Measurements from ENCODE around the gene FBXO9. TPM values are rescaled to one million over a fixed set of nuclear protein-coding genes. Genes with fewer than 3 reads are reported as not detected.
"Not testable (repeated sequence)": the region's sequence is repeated elsewhere in the genome, so short reads cannot be mapped to it uniquely, and the experiment has no call there.

Gene FBXO9
- total RNA-seq, 2 donors from 2014 or later = 59.0 to 68.6 TPM

- H3K27me3 Mint-ChIP-seq = no peaks in the 10 kb centered on the region
- H3K4me3 Mint-ChIP-seq = no peak overlapping the region
- H3K4me1 Mint-ChIP-seq = peaks cover 44% of the 10 kb centered on the region
- H3K36me3 Mint-ChIP-seq (ENCODE audit: low read depth) = peaks cover 7% of the 10 kb centered on the region
- no peaks in the 10 kb centered on the region for H3K9me3 ChIP-seq (ENCODE audit: control insufficient read depth, low read length, poor library complexity, severe bottlenecking)
- H3K27ac Mint-ChIP-seq = no peak overlapping the region
- no peak for DNase-seq
- no peak for ATAC-seq
Measured at GRCh38 chr6:53055873-53056272, 9.3 kb upstream of the FBXO9 start.

GRCh38 chr6:53056273-53056672 is 8.9 kb upstream of the FBXO9 start:
- Mint-ChIP-seq H3K27ac (no peak overlapping the region), H3K4me3 (no peak overlapping the region), H3K27me3 (no peaks in the 10 kb centered on the region), H3K36me3 (ENCODE audit: low read depth) (peaks cover 7% of the 10 kb centered on the region), H3K4me1 (peaks cover 46% of the 10 kb centered on the region)
- ATAC-seq = no peak
- DNase-seq = no peak
- no peaks in the 10 kb centered on the region for H3K9me3 ChIP-seq (ENCODE audit: control insufficient read depth, low read length, poor library complexity, severe bottlenecking)

- H3K4me3 Mint-ChIP-seq = peak overlapping the region; percentile 63
- DNase-seq (no peak), ATAC-seq (no peak)
- H3K27me3 Mint-ChIP-seq = no peaks in the 10 kb centered on the region
- H3K9me3 ChIP-seq (ENCODE audit: control insufficient read depth, low read length, poor library complexity, severe bottlenecking) = no peaks in the 10 kb centered on the region
- H3K36me3 Mint-ChIP-seq (ENCODE audit: low read depth) = peaks cover 5% of the 10 kb centered on the region
- H3K27ac Mint-ChIP-seq = peak overlapping the region; percentile 90
- peaks cover 52% of the 10 kb centered on the region for H3K4me1 Mint-ChIP-seq
Measured at GRCh38 chr6:53058388-53059195, 6.6 kb upstream of the FBXO9 start.

- Mint-ChIP-seq H3K27me3 (no peaks in the 10 kb centered on the region), H3K4me1 (peaks cover 53% of the 10 kb centered on the region), H3K27ac (peak overlapping the region; percentile 90), H3K4me3 (peak overlapping the region; percentile 93), H3K36me3 (ENCODE audit: low read depth) (peaks cover 2% of the 10 kb centered on the region)
- DNase-seq (no peak), ATAC-seq (no peak)
- no peaks in the 10 kb centered on the region for H3K9me3 ChIP-seq (ENCODE audit: control insufficient read depth, low read length, poor library complexity, severe bottlenecking)
Measured at GRCh38 chr6:53059648-53060589, 5.3 kb upstream of the FBXO9 start.

GRCh38 chr6:53062169-53062539 is 3.0 kb upstream of the FBXO9 start:
- Mint-ChIP-seq H3K27ac (peak overlapping the region; percentile 90), H3K4me3 (peak overlapping the region; percentile 93), H3K4me1 (peaks cover 49% of the 10 kb centered on the region), H3K36me3 (ENCODE audit: low read depth) (peaks cover 2% of the 10 kb centered on the region), H3K27me3 (no peaks in the 10 kb centered on the region)
- H3K9me3 ChIP-seq (ENCODE audit: control insufficient read depth, low read length, poor library complexity, severe bottlenecking) = no peaks in the 10 kb centered on the region
- no peak for ATAC-seq
- no peak for DNase-seq

GRCh38 chr6:53064255-53064654 is 949 bp upstream of the FBXO9 start:
- H3K36me3 Mint-ChIP-seq (ENCODE audit: low read depth); H3K4me3 Mint-ChIP-seq; H3K27me3 Mint-ChIP-seq; ATAC-seq; H3K9me3 ChIP-seq (ENCODE audit: control insufficient read depth, low read length, poor library complexity, severe bottlenecking); DNase-seq: not testable (repeated sequence)
- Mint-ChIP-seq H3K4me1 (peaks cover 44% of the 10 kb centered on the region), H3K27ac (peak overlapping the region; percentile 87)

- peak; percentile 89 for ATAC-seq
- Mint-ChIP-seq H3K27ac (peak overlapping the region; percentile 87), H3K4me1 (peaks cover 38% of the 10 kb centered on the region)
Measured at GRCh38 chr6:53064726-53065265, 408 bp upstream of the FBXO9 start.

GRCh38 chr6:53066077-53066417 is 843 bp downstream of the FBXO9 start:
- Mint-ChIP-seq H3K27me3 (no peaks in the 10 kb centered on the region), H3K27ac (peak overlapping the region; percentile 87), H3K4me3 (peak overlapping the region; percentile 93), H3K4me1 (peaks cover 30% of the 10 kb centered on the region), H3K36me3 (ENCODE audit: low read depth) (no peaks in the 10 kb centered on the region)
- ATAC-seq (no peak), DNase-seq (peak in 2 of 3 donors; percentile 13)
- H3K9me3 ChIP-seq (ENCODE audit: control insufficient read depth, low read length, poor library complexity, severe bottlenecking) = no peaks in the 10 kb centered on the region

More at GRCh38 chr6:53064726-53065265, 408 bp upstream of the FBXO9 start:
- DNase-seq = peak; percentile 86 to 91 (median 88)
- Mint-ChIP-seq H3K27me3 (no peaks in the 10 kb centered on the region), H3K4me3 (peak overlapping the region; percentile 93), H3K36me3 (ENCODE audit: low read depth) (no peaks in the 10 kb centered on the region)
- no peaks in the 10 kb centered on the region for H3K9me3 ChIP-seq (ENCODE audit: control insufficient read depth, low read length, poor library complexity, severe bottlenecking)

GRCh38 chr6:53066874-53067706 is 1.9 kb downstream of the FBXO9 start:
- ATAC-seq = no peak
- DNase-seq = no peak
- Mint-ChIP-seq H3K27me3 (no peaks in the 10 kb centered on the region), H3K36me3 (ENCODE audit: low read depth) (no peaks in the 10 kb centered on the region), H3K27ac (peak overlapping the region; percentile 87), H3K4me3 (peak overlapping the region; percentile 73), H3K4me1 (peaks cover 28% of the 10 kb centered on the region)
- H3K9me3 ChIP-seq (ENCODE audit: control insufficient read depth, low read length, poor library complexity, severe bottlenecking) = no peaks in the 10 kb centered on the region

GRCh38 chr6:53067849-53068361 is 2.7 kb downstream of the FBXO9 start:
- no peaks in the 10 kb centered on the region for H3K36me3 Mint-ChIP-seq (ENCODE audit: low read depth)
- peak overlapping the region; percentile 14 for H3K27ac Mint-ChIP-seq
- H3K4me1 Mint-ChIP-seq = peaks cover 26% of the 10 kb centered on the region
- H3K27me3 Mint-ChIP-seq = no peaks in the 10 kb centered on the region
- DNase-seq (no peak), ATAC-seq (no peak)
- no peaks in the 10 kb centered on the region for H3K9me3 ChIP-seq (ENCODE audit: control insufficient read depth, low read length, poor library complexity, severe bottlenecking)
- H3K4me3 Mint-ChIP-seq = no peak overlapping the region

- Mint-ChIP-seq H3K27me3 (no peaks in the 10 kb centered on the region), H3K27ac (peak overlapping the region; percentile 21), H3K36me3 (ENCODE audit: low read depth) (no peaks in the 10 kb centered on the region), H3K4me3 (no peak overlapping the region), H3K4me1 (peaks cover 24% of the 10 kb centered on the region)
- ATAC-seq = no peak
- no peak for DNase-seq
- no peaks in the 10 kb centered on the region for H3K9me3 ChIP-seq (ENCODE audit: control insufficient read depth, low read length, poor library complexity, severe bottlenecking)
Measured at GRCh38 chr6:53069427-53069826, 4.2 kb downstream of the FBXO9 start.

GRCh38 chr6:53070806-53071205 is 5.6 kb downstream of the FBXO9 start:
- no peak overlapping the region for H3K27ac Mint-ChIP-seq
- H3K36me3 Mint-ChIP-seq (ENCODE audit: low read depth) = no peaks in the 10 kb centered on the region
- DNase-seq (no peak), ATAC-seq (peak; percentile 42)
- no peaks in the 10 kb centered on the region for H3K27me3 Mint-ChIP-seq
- H3K4me3 Mint-ChIP-seq = no peak overlapping the region
- H3K4me1 Mint-ChIP-seq = peaks cover 24% of the 10 kb centered on the region
- no peaks in the 10 kb centered on the region for H3K9me3 ChIP-seq (ENCODE audit: control insufficient read depth, low read length, poor library complexity, severe bottlenecking)
